OCI-LY3 (cell line): ENCODE data around the gene PODXL.

Experiments
- EZH2phosphoT487 ChIP-seq: fragments of 200-600 bp; shearing (Covaris generic); IDR thresholded peaks from 2 replicates; pipeline ENCODE4 v1.6.1; 2018; ENCODE audit warnings: antibody characterized with exemption, mixed run types, low read depth
- TF ChIP-seq, protein P1 (sequence below): fragments of 200-600, 300-600 bp; sonication (generic); IDR thresholded peaks from 2 replicates; pipeline ENCODE4 v1.5.1; 2014; ENCODE audit warnings: antibody characterized with exemption, low read length, low read depth

DNA sequence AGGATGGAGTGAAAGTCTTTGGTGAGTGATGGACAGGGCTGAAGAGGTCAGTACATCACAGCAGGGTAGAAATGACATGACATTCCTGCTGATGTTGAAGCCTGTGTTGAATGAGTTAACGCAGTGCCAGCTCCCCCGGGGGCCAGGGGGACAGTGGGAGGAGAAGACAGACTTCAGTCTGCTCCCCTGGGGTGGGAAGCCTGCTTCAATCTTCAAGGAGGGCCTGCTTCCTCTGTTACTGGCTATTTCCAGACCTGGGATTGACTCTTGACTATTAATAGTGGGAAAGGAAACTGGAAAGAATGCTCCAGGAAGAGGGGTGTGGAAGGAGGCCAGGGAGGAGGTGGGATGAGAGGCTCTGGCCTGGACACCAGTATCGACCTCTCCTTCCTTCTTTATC, 27.2 kb downstream of the PODXL start:
- TF ChIP-seq, protein P1, sequence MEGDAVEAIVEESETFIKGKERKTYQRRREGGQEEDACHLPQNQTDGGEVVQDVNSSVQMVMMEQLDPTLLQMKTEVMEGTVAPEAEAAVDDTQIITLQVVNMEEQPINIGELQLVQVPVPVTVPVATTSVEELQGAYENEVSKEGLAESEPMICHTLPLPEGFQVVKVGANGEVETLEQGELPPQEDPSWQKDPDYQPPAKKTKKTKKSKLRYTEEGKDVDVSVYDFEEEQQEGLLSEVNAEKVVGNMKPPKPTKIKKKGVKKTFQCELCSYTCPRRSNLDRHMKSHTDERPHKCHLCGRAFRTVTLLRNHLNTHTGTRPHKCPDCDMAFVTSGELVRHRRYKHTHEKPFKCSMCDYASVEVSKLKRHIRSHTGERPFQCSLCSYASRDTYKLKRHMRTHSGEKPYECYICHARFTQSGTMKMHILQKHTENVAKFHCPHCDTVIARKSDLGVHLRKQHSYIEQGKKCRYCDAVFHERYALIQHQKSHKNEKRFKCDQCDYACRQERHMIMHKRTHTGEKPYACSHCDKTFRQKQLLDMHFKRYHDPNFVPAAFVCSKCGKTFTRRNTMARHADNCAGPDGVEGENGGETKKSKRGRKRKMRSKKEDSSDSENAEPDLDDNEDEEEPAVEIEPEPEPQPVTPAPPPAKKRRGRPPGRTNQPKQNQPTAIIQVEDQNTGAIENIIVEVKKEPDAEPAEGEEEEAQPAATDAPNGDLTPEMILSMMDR, result no peak
- no peak for TF ChIP-seq EZH2phosphoT487
